ENCODE data around the gene DEFB118.
"Not testable (repeated sequence)": the region's sequence is repeated elsewhere in the genome, so short reads cannot be mapped to it uniquely, and the experiment has no call there.

DEFB118 gene

GRCh38 chr20:31368301-31368700 lies at the start of gene DEFB118:
DEFB118 (plus strand) TSS chr20:31368601; CDS start chr20:31368651, 50 bp downstream.
- TF ChIP-seq POLR2A (IDR thresholded peaks at IDR 0.05; ENCODE audit: low read depth, low read length) = no peak
- FAIRE-seq (no peak), DNase-seq (ENCODE audit: insufficient read length, low spot score) (no peak)

GRCh38 chr20:31322504-31322903 lies 45.9 kb upstream of the DEFB118 start:
- no peak for DNase-seq (ENCODE audit: insufficient read length, low spot score)
- TF ChIP-seq POLR2A (IDR thresholded peaks at IDR 0.05; ENCODE audit: low read depth, low read length) = no peak
- no peak for FAIRE-seq

GRCh38 chr20:31330893-31331292 lies 37.5 kb upstream of the DEFB118 start:
- no peak for TF ChIP-seq POLR2A (IDR thresholded peaks at IDR 0.05; ENCODE audit: low read depth, low read length)
- DNase-seq (ENCODE audit: insufficient read length, low spot score) (no peak), FAIRE-seq (no peak)

GRCh38 chr20:31341470-31341869 lies 26.9 kb upstream of the DEFB118 start:
- no peak for DNase-seq (ENCODE audit: insufficient read length, low spot score)
- no peak for TF ChIP-seq POLR2A (IDR thresholded peaks at IDR 0.05; ENCODE audit: low read depth, low read length)
- FAIRE-seq = no peak

- DNase-seq (ENCODE audit: insufficient read length, low spot score) (no peak), FAIRE-seq (no peak)
- no peak for TF ChIP-seq POLR2A (IDR thresholded peaks at IDR 0.05; ENCODE audit: low read depth, low read length)
Measured at GRCh38 chr20:31355981-31356380, 12.4 kb upstream of the DEFB118 start.

- no peak for TF ChIP-seq POLR2A (IDR thresholded peaks at IDR 0.05; ENCODE audit: low read depth, low read length)
- DNase-seq (ENCODE audit: insufficient read length, low spot score) (no peak), FAIRE-seq (no peak)
Measured at GRCh38 chr20:31363295-31363694, 5.1 kb upstream of the DEFB118 start.

- DNase-seq (ENCODE audit: insufficient read length, low spot score); FAIRE-seq: not testable (repeated sequence)
Measured at GRCh38 chr20:31364272-31364671, 4.1 kb upstream of the DEFB118 start.

- no peak for FAIRE-seq
- no peak for DNase-seq (ENCODE audit: insufficient read length, low spot score)
- TF ChIP-seq POLR2A (IDR thresholded peaks at IDR 0.05; ENCODE audit: low read depth, low read length) = no peak
Measured at GRCh38 chr20:31374346-31374745, 5.9 kb downstream of the DEFB118 start.

- FAIRE-seq = no peak
- DNase-seq (ENCODE audit: insufficient read length, low spot score) = no peak
- TF ChIP-seq POLR2A (IDR thresholded peaks at IDR 0.05; ENCODE audit: low read depth, low read length) = no peak
Measured at GRCh38 chr20:31390490-31390889, 22.1 kb downstream of the DEFB118 start, which contains the start of gene DEFB119. DEFB119 (minus strand) TSS chr20:31390590; CDS start chr20:31390483, 107 bp downstream.

GRCh38 chr20:31392836-31393235 lies 24.4 kb downstream of the DEFB118 start:
- FAIRE-seq = no peak

GRCh38 chr20:31394900-31395299 lies 26.5 kb downstream of the DEFB118 start:
- no peak for TF ChIP-seq POLR2A (IDR thresholded peaks at IDR 0.05; ENCODE audit: low read depth, low read length)
- DNase-seq (ENCODE audit: insufficient read length, low spot score) = no peak
- FAIRE-seq = no peak

More at GRCh38 chr20:31392836-31393235, 24.4 kb downstream of the DEFB118 start:
- DNase-seq (ENCODE audit: insufficient read length, low spot score) = no peak
- no peak for TF ChIP-seq POLR2A (IDR thresholded peaks at IDR 0.05; ENCODE audit: low read depth, low read length)

- FAIRE-seq (no peak), DNase-seq (ENCODE audit: insufficient read length, low spot score) (no peak)
- no peak for TF ChIP-seq POLR2A (IDR thresholded peaks at IDR 0.05; ENCODE audit: low read depth, low read length)
Measured at GRCh38 chr20:31403886-31404285, 35.5 kb downstream of the DEFB118 start.

GRCh38 chr20:31406115-31406514 lies 37.7 kb downstream of the DEFB118 start, which contains the start of gene DEFB121:
DEFB121 (minus strand) TSS chr20:31406215; CDS start chr20:31406152, 63 bp downstream.
- DNase-seq (ENCODE audit: insufficient read length, low spot score) (no peak), FAIRE-seq (no peak)
- no peak for TF ChIP-seq POLR2A (IDR thresholded peaks at IDR 0.05; ENCODE audit: low read depth, low read length)

GRCh38 chr20:31410011-31410410 lies 41.6 kb downstream of the DEFB118 start:
- no peak for TF ChIP-seq POLR2A (IDR thresholded peaks at IDR 0.05; ENCODE audit: low read depth, low read length)
- FAIRE-seq = no peak

GRCh38 chr20:31414381-31414780 lies 46.0 kb downstream of the DEFB118 start:
- TF ChIP-seq POLR2A (IDR thresholded peaks at IDR 0.05; ENCODE audit: low read depth, low read length) = no peak
- DNase-seq (ENCODE audit: insufficient read length, low spot score) (no peak), FAIRE-seq (no peak)

More at GRCh38 chr20:31410011-31410410, 41.6 kb downstream of the DEFB118 start:
- DNase-seq (ENCODE audit: insufficient read length, low spot score) = no peak

GRCh38 chr20:31415653-31416052 lies 47.3 kb downstream of the DEFB118 start:
- TF ChIP-seq POLR2A (IDR thresholded peaks at IDR 0.05; ENCODE audit: low read depth, low read length) = no peak
- no peak for FAIRE-seq
- DNase-seq (ENCODE audit: insufficient read length, low spot score) = no peak
